HEK293T (cell line): ENCODE data around the gene PHF20.

Source experiments
- ARNT ChIP-seq: fragments of 450-650 bp; IDR thresholded peaks from 2 replicates; pipeline ENCODE4 v1.6.1; 2017; ENCODE audit warnings: mild to moderate bottlenecking
- BHLHE40 ChIP-seq: fragments of 450-650 bp; IDR thresholded peaks from 2 replicates; pipeline ENCODE4 v1.6.1; 2016; ENCODE audit warnings: mild to moderate bottlenecking, moderate library complexity, borderline replicate concordance
- SP1 ChIP-seq: fragments of 450-650 bp; IDR thresholded peaks from 2 replicates; pipeline ENCODE4 v1.6.1; 2017
- TF ChIP-seq, protein P1 (sequence below): fragments of 450-650 bp; IDR thresholded peaks from 2 replicates; pipeline ENCODE4 v1.6.1; 2016

DNA sequence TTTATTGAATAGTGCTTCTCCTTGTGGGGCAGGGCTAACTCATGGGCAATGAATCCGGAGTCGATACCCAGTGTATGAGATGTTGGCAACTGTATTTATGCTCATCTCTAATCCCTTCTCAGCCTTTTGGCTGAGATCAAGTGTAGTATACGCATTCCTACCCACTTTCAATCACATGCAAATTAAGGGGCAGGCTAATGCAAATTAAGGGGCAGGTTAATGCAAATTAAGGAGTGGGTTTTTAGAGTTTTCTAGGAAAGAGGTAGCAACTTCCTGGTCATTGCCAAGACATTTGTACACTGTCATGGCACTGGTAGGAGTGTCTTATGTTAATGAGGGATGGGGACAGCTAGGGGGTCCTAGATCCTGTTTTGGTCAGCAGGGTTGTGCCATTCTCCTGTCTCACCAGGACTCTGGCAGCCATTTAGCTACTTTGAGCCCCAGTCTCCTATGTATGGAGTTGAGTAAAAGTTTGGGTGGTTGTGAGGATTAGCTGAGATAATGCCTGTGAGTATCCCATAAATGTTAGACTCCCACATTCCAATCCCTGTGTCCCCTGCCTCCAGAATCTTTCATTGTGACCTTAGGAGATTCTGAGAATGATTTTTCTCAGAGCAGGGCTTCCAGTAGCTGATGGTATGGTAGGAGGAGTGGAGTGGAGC is 196.3 kb downstream of the PHF20 start, which contains the start of gene CNBD2:
- TF ChIP-seq ARNT (no peak), SP1 (no peak), BHLHE40 (no peak)
- TF ChIP-seq, protein P1, sequence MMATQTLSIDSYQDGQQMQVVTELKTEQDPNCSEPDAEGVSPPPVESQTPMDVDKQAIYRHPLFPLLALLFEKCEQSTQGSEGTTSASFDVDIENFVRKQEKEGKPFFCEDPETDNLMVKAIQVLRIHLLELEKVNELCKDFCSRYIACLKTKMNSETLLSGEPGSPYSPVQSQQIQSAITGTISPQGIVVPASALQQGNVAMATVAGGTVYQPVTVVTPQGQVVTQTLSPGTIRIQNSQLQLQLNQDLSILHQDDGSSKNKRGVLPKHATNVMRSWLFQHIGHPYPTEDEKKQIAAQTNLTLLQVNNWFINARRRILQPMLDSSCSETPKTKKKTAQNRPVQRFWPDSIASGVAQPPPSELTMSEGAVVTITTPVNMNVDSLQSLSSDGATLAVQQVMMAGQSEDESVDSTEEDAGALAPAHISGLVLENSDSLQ = no peak
